ENCODE data around the gene GATAD1.
"Not testable (repeated sequence)": the region's sequence is repeated elsewhere in the genome, so short reads cannot be mapped to it uniquely, and the experiment has no call there.

The GATAD1 gene

GRCh38 chr7:92436612-92437445 is 10.5 kb upstream of the GATAD1 start:
- no peak for DNase-seq (ENCODE audit: low read depth in 3 of 3)

DNA sequence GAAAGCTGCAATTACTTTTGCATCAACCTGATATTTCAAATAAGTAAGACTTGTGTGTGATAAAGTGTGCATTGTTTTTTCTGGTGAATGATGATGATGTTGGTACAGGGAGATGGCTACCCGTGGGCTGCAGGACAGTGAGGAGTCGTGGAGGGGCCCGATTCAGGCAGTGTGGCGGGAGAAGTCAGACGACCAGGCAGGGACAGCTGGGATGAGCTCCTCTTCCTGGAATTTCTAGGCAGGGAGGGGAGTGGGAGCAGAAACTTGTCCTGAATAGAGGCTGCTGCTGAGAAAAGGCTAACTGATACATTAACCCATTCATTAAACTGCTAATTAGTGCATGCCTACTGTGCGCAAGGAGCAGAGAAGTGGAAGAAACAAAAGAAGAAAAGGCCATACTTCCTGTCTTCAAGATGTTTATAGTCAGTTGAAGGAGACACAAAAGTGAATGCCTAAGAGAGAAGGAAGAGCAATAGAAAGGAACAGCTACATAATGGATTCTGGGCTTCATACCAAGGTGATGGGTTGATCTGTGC is 9.3 kb upstream of the GATAD1 start:
- DNase-seq (ENCODE audit: low read depth in 3 of 3), result no peak

- not testable (repeated sequence) for DNase-seq (ENCODE audit: low read depth in 3 of 3)
Measured at GRCh38 chr7:92442720-92443119, 4.6 kb upstream of the GATAD1 start.

DNA sequence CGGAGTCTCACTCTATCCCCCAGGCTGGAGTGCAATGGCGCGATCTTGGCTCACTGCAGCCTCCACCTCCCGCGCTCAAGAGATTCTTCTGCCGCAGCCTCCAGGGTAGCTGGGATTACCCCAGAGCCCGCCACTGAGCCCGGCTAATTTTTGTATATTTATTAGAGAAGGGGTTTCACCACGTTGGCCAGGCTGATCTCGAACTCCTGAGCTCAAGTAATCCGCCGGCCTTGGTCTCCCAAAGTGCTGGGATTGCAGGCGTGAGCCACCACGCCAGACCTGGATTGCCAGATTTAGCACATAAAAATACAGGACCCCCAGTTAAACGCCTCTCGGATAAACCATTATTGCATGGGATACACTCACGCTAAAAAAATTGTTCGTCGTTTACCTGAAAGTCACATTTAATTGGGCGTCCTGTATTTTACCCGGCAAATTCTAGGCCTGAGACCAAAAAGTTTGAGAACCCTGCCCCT is 375 bp upstream of the GATAD1 start:
- no peak for DNase-seq (ENCODE audit: low read depth in 3 of 3)

GRCh38 chr7:92448205-92448747 is 994 bp downstream of the GATAD1 start:
- peak; percentile 23 to 32 (median 28) for DNase-seq (ENCODE audit: low read depth in 3 of 3)

DNA sequence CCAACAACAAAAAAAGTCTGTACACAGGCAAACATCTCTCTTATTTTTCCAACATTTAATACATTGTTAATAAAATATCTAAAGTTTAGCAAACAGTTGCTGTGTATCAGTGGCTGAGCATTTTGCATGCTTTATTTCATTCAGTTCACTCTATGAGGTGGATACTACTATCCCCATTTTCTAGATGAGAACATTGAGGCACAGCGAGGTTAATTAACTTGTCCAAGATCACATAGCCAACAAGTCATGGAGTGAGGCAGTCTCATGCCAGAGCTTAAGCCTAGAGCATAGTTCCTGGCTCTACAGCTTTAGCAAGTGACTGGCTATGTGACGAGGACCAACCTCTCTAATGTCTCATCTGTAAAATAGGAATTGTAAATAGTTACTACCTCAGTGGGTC is 4.4 kb downstream of the GATAD1 start:
- no peak for DNase-seq (ENCODE audit: low read depth in 3 of 3)

DNA sequence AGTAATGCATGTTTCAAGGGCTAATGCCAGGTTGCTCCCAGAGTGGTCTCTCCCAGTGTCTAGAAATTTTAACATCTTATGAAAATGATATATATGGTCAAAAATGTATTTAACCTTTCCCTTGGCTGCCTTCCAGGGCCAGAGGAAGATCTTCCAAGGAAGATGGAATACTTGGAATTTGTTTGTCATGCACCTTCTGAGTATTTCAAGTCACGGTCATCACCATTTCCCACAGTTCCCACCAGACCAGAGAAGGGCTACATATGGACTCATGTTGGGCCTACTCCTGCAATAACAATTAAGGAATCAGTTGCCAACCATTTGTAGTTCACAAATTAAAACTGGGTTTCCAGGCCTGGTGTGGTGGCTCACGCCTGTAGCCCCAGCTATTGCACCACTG is 9.0 kb downstream of the GATAD1 start:
- no peak for DNase-seq (ENCODE audit: low read depth in 3 of 3)

GRCh38 chr7:92460109-92460508 is 12.8 kb downstream of the GATAD1 start:
- no peak for DNase-seq (ENCODE audit: low read depth in 3 of 3)

- DNase-seq (ENCODE audit: low read depth in 3 of 3), result no peak
Measured at GRCh38 chr7:92460510-92460909, 13.2 kb downstream of the GATAD1 start.

GRCh38 chr7:92461027-92462003 is 14.0 kb downstream of the GATAD1 start:
- DNase-seq (ENCODE audit: low read depth in 3 of 3), result no peak

GRCh38 chr7:92462560-92462959 is 15.3 kb downstream of the GATAD1 start:
- DNase-seq (ENCODE audit: low read depth in 3 of 3), result no peak

GRCh38 chr7:92464515-92464914 is 17.2 kb downstream of the GATAD1 start:
- DNase-seq (ENCODE audit: low read depth in 3 of 3), result no peak

- no peak for DNase-seq (ENCODE audit: low read depth in 3 of 3)
Measured at GRCh38 chr7:92466682-92467081, 19.4 kb downstream of the GATAD1 start.

DNA sequence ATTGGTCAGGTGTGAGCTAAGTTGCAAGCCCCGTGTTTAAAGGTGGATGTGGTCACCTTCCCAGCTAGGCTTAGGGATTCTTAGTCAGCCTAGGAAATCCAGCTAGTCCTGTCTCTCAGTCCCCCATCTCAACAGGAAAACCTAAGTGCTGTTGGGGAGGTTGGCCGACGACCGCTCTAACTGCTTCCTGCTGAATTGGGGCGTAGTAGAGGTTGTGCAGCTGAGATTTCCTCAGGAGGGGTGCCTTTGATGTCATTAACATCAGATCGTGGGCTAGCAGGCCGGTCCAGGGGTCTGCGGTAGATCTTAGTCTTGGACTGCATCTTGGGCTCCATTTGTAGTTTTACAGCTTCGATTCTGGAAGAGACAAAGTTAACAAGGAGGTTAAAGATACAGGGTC is 21.3 kb downstream of the GATAD1 start:
- DNase-seq (ENCODE audit: low read depth in 3 of 3), result not testable (repeated sequence)

GRCh38 chr7:92473989-92474388 is 26.7 kb downstream of the GATAD1 start:
- not testable (repeated sequence) for DNase-seq (ENCODE audit: low read depth in 3 of 3)

GRCh38 chr7:92475261-92475770 is 28.0 kb downstream of the GATAD1 start:
- DNase-seq (ENCODE audit: low read depth in 3 of 3), result not testable (repeated sequence)

DNA sequence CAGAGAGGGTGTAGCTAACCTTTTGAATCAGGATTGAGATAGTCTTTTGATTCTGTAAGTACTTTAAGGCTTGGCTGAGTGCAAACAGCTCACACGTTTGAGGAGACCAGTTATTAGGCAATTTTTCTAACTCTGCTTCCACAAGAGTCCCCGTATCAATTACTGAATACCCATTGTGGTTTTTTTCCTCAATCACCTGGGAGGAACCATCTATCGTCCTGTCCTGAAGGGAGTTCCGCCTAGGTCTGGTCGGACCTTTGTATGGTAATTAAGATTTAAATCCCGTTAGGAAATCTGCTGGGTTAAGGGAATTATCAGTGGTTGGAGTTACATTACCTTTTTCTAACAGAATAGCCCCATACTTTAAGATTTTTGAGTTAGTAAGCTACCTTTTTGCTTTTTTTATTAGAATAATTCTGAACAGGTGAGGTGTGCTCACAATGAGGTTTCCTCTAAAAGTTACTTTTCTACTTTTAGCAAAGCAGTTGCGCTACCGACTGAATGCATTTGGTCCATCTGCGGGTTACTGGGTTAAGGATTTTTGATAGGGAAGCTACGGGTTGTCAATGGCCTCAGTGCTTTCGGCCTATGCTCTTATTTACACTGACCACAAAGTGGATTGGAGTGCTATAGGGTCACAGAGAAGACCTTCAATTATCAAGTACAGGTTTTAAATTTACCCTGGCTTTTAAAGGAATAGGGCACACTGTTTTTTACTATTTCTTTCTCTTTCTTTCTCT is 28.7 kb downstream of the GATAD1 start:
- DNase-seq (ENCODE audit: low read depth in 3 of 3), result not testable (repeated sequence)

GRCh38 chr7:92477681-92478080 is 30.4 kb downstream of the GATAD1 start, which contains the start of gene ERVW-1:
ERVW-1 (minus strand) TSS chr7:92477946; CDS start chr7:92470381, 7,565 bp downstream.
- not testable (repeated sequence) for DNase-seq (ENCODE audit: low read depth in 3 of 3)

DNA sequence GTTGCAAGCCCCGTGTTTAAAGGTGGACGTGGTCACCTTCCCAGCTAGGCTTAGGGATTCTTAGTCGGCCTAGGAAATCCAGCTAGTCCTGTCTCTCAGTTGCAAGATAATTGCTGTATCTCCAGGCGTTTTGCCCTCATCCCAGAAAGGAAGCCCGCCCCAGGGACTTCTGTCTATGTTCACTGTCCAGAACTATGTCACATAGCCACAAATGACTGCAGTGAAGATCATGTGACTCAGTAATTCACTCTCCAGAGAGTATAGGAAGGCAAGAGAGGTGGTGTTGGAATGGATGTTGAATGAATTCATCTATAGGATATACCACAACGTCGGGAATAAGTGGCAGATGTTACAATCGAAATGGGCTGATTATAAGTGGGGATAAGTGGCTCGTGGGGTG is 30.8 kb downstream of the GATAD1 start:
- DNase-seq (ENCODE audit: low read depth in 3 of 3), result no peak

GRCh38 chr7:92478711-92479110 is 31.4 kb downstream of the GATAD1 start:
- no peak for DNase-seq (ENCODE audit: low read depth in 3 of 3)

DNA sequence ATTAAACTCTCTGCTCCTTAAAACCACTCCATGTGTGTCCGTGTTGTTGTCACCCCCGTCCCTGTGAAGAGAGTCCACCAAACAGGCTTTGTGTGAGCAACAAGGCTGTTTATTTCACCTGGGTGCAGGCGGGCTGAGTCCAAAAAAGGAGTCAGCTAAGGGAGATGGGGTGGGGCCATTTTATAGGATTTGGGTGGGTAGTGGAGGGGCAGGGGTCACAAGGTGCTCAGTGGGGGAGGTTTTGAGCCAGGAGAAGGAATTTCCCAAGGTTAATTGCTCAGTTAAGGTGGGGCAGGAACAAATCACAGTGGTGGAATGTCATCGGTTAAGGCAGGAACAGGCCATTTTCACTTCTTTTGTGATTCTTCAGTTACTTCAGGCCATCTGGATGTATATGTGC is 31.9 kb downstream of the GATAD1 start:
- DNase-seq (ENCODE audit: low read depth in 3 of 3), result not testable (repeated sequence)

Data from stimulated activated CD4-positive, alpha-beta T cell treated with anti-CD3 and anti-CD28 coated beads, TNF-alpha, amount 100 ng/mL, for 4 hours (primary cell).